ENCODE data around the gene OR2L3. TPM values are rescaled to one million over a fixed set of nuclear protein-coding genes. Genes with fewer than 3 reads are reported as not detected.

Gene OR2L3
- polyA plus RNA-seq, 3 donors = not detected

GRCh38 chr1:248045209-248045608, 1.4 kb upstream of the OR2L3 start:
- no CpG with 5 or more reads among the region's 5 CpGs for WGBS (ENCODE audit: insufficient coverage)
- H3K4me1 ChIP-seq (ENCODE audit: control insufficient read depth in 1 of 2, insufficient read depth in 2 of 2, low read length in 2 of 2) = no peaks in the 10 kb centered on the region
- no peaks in the 10 kb centered on the region for H3K27me3 Mint-ChIP-seq (ENCODE audit: low read depth in 3 of 3)
- no peaks in the 10 kb centered on the region for H3K4me1 Mint-ChIP-seq
- no peak overlapping the region for H3K27ac Mint-ChIP-seq
- peaks cover 0 to 10% (median 5%) of the 10 kb centered on the region in 7 donors for H3K9me3 Mint-ChIP-seq
- no peaks in the 10 kb centered on the region for H3K9me3 ChIP-seq (replicated peaks in 1 of 2; ENCODE audit: control insufficient read depth in 1 of 2, insufficient read depth in 1 of 2, low read length in 2 of 2)
- H3K9ac ChIP-seq (ENCODE audit: insufficient read depth, low read length, poor library complexity, severe bottlenecking) = no peak overlapping the region
- no peak overlapping the region for H2AFZ ChIP-seq (ENCODE audit: insufficient read depth, low read depth, low read length, poor library complexity, severe bottlenecking)
- H3K27me3 ChIP-seq (ENCODE audit: control insufficient read depth in 2 of 2, insufficient read depth in 2 of 2, low read length in 2 of 2) = no peaks in the 10 kb centered on the region
- no peak for TF ChIP-seq CTCF (IDR thresholded peaks at IDR 0.05)
- no peak for DNase-seq
- no peak overlapping the region for H3K4me3 Mint-ChIP-seq
- no peak overlapping the region for H3K4me2 ChIP-seq (replicated peaks; ENCODE audit: extremely low read depth, low read length, poor library complexity, severe bottlenecking)
- no peaks in the 10 kb centered on the region for H3K36me3 ChIP-seq (replicated peaks in 1 of 2; ENCODE audit: control insufficient read depth in 1 of 2, insufficient read depth in 2 of 2, low read length in 2 of 2)
- H3K4me3 ChIP-seq (replicated peaks in 1 of 3; ENCODE audit: low read depth in 2 of 3, low read length in 3 of 3) = no peak overlapping the region
- no peaks in the 10 kb centered on the region for H4K20me1 ChIP-seq (ENCODE audit: insufficient read depth, low read length)
- no peak overlapping the region for H3K27ac ChIP-seq (ENCODE audit: low read depth in 1 of 2, low read length in 2 of 2)
- no peaks in the 10 kb centered on the region for H3K36me3 Mint-ChIP-seq
- H3K79me2 ChIP-seq (ENCODE audit: insufficient read depth, low read length) = no peaks in the 10 kb centered on the region
- intact Hi-C loops (cut with micrococcal nuclease) = no loop called here

- Mint-ChIP-seq H3K27ac (no peak overlapping the region), H3K9me3 (peaks cover 0 to 10% (median 4%) of the 10 kb centered on the region in 7 donors), H3K36me3 (no peaks in the 10 kb centered on the region), H3K27me3 (ENCODE audit: low read depth in 3 of 3) (no peaks in the 10 kb centered on the region), H3K4me3 (no peak overlapping the region), H3K4me1 (no peaks in the 10 kb centered on the region)
- no peak for DNase-seq
- no peak for TF ChIP-seq CTCF (IDR thresholded peaks at IDR 0.05)
- H2AFZ ChIP-seq (ENCODE audit: insufficient read depth, low read depth, low read length, poor library complexity, severe bottlenecking) = no peak overlapping the region
- H3K4me1 ChIP-seq (ENCODE audit: control insufficient read depth in 1 of 2, insufficient read depth in 2 of 2, low read length in 2 of 2) = no peaks in the 10 kb centered on the region
- intact Hi-C loops (cut with micrococcal nuclease) = no loop called here
- H3K9ac ChIP-seq (ENCODE audit: insufficient read depth, low read length, poor library complexity, severe bottlenecking) = no peak overlapping the region
- H3K36me3 ChIP-seq (replicated peaks in 1 of 2; ENCODE audit: control insufficient read depth in 1 of 2, insufficient read depth in 2 of 2, low read length in 2 of 2) = no peaks in the 10 kb centered on the region
- no peak overlapping the region for H3K27ac ChIP-seq (ENCODE audit: low read depth in 1 of 2, low read length in 2 of 2)
- no peaks in the 10 kb centered on the region for H4K20me1 ChIP-seq (ENCODE audit: insufficient read depth, low read length)
- no peak overlapping the region for H3K4me3 ChIP-seq (replicated peaks in 1 of 3; ENCODE audit: low read depth in 2 of 3, low read length in 3 of 3)
- no CpG with 5 or more reads among the region's 1 CpG for WGBS (ENCODE audit: insufficient coverage)
- no peaks in the 10 kb centered on the region for H3K79me2 ChIP-seq (ENCODE audit: insufficient read depth, low read length)
- no peak overlapping the region for H3K4me2 ChIP-seq (replicated peaks; ENCODE audit: extremely low read depth, low read length, poor library complexity, severe bottlenecking)
- H3K27me3 ChIP-seq (ENCODE audit: control insufficient read depth in 2 of 2, insufficient read depth in 2 of 2, low read length in 2 of 2) = no peaks in the 10 kb centered on the region
- no peaks in the 10 kb centered on the region for H3K9me3 ChIP-seq (replicated peaks in 1 of 2; ENCODE audit: control insufficient read depth in 1 of 2, insufficient read depth in 1 of 2, low read length in 2 of 2)
Measured at GRCh38 chr1:248047008-248047407, 372 bp downstream of the OR2L3 start.

Data from CD14-positive monocyte (primary cell).